GM18526 (cell line): ENCODE data around the gene SDC3.

Experiments
- POLR2A ChIP-seq: IDR thresholded peaks from 3 replicates; pipeline ENCODE4 v1.6.1; 2011; ENCODE audit not compliant: insufficient read length; ENCODE audit errors: extremely low read depth

SDC3 gene

GRCh38 chr1:30899577-30900389 lies 8.8 kb downstream of the SDC3 start:
- no peak for TF ChIP-seq POLR2A

- TF ChIP-seq POLR2A, result no peak
These were observed 10.3 kb downstream of the SDC3 start for GRCh38 chr1:30898031-30898815.

- no peak for TF ChIP-seq POLR2A
These were observed 11.7 kb downstream of the SDC3 start for GRCh38 chr1:30896905-30897304.

- no peak for TF ChIP-seq POLR2A
These were observed 12.5 kb downstream of the SDC3 start for GRCh38 chr1:30895944-30896660.

- no peak for TF ChIP-seq POLR2A
These were observed 13.1 kb downstream of the SDC3 start for GRCh38 chr1:30895382-30895943.

GRCh38 chr1:30894508-30894973 lies 14.0 kb downstream of the SDC3 start:
- TF ChIP-seq POLR2A, result no peak

GRCh38 chr1:30893776-30894507 lies 14.6 kb downstream of the SDC3 start:
- TF ChIP-seq POLR2A, result no peak

- TF ChIP-seq POLR2A, result no peak
These were observed 15.9 kb downstream of the SDC3 start for GRCh38 chr1:30892671-30893073.

- TF ChIP-seq POLR2A, result no peak
These were observed 17.4 kb downstream of the SDC3 start for GRCh38 chr1:30891227-30891552.

GRCh38 chr1:30890502-30891226 lies 17.9 kb downstream of the SDC3 start:
- no peak for TF ChIP-seq POLR2A

GRCh38 chr1:30889511-30889910 lies 19.0 kb downstream of the SDC3 start:
- no peak for TF ChIP-seq POLR2A

GRCh38 chr1:30888975-30889374 lies 19.6 kb downstream of the SDC3 start:
- no peak for TF ChIP-seq POLR2A

GRCh38 chr1:30888391-30888790 lies 20.2 kb downstream of the SDC3 start:
- no peak for TF ChIP-seq POLR2A

GRCh38 chr1:30887485-30888315 lies 20.9 kb downstream of the SDC3 start:
- no peak for TF ChIP-seq POLR2A
